ENCODE results near the gene ZNF804B. TPM values are rescaled to one million over a fixed set of nuclear protein-coding genes. Genes with fewer than 3 reads are reported as not detected.

Gene ZNF804B
- total RNA-seq, 1 donor = not detected

DNA sequence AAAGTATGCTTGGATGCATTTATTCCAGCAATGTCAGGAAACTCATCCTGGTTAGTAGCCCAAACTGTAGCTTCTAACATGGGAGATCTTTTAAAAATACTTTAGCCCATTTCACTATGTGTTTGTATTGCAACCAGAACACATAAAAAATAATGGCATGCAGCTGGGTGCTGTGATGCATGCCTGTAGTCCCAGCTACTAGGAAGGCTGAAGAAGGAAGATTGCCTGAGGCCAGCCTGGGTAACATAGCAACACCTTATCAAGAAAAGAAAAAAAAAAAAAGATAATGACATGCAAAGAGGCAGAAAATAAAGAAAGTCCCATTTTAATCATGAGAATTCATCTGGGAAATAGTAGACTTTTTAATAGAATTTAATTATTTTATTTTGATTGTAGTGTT is 553.1 kb downstream of the ZNF804B start:
- H3K4me3 ChIP-seq (ENCODE audit: low read length) = no peak overlapping the region
- H3K27me3 ChIP-seq (ENCODE audit: insufficient read depth, low read length) = no peaks in the 10 kb centered on the region
- no peaks in the 10 kb centered on the region for H3K4me1 ChIP-seq (ENCODE audit: insufficient read depth, low read length)
- no peaks in the 10 kb centered on the region for H3K9me3 ChIP-seq (ENCODE audit: low read depth, low read length)

GRCh38 chr7:89316584-89317251 is 557.2 kb downstream of the ZNF804B start:
- Histone ChIP-seq H3K27me3 (ENCODE audit: insufficient read depth, low read length) (no peaks in the 10 kb centered on the region), H3K9me3 (ENCODE audit: low read depth, low read length) (no peaks in the 10 kb centered on the region), H3K4me3 (ENCODE audit: low read length) (no peak overlapping the region), H3K4me1 (ENCODE audit: insufficient read depth, low read length) (no peaks in the 10 kb centered on the region)

- no peaks in the 10 kb centered on the region for H3K27me3 ChIP-seq (ENCODE audit: insufficient read depth, low read length)
- no peaks in the 10 kb centered on the region for H3K4me1 ChIP-seq (ENCODE audit: insufficient read depth, low read length)
- H3K9me3 ChIP-seq (ENCODE audit: low read depth, low read length) = no peaks in the 10 kb centered on the region
- no peak overlapping the region for H3K4me3 ChIP-seq (ENCODE audit: low read length)
Observed at GRCh38 chr7:89332026-89332425, 572.5 kb downstream of the ZNF804B start.

DNA sequence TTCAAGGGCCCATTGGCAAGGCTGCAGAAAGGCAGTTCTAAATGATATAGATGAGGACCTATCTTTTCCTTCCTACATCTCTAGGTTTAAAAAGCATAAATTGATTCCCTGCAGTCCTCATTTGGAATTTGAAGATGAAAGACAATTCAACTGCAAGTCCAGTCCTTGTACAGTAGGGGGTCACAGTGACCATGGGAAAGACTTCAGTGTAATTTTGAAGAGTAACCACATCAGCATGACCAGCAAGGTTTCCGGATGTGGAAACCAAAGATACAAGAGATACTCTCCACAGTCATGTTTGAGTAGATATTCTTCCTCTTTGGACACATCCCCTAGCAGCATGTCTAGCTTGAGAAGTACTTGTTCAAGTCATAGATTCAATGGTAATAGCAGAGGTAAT is 575.3 kb downstream of the ZNF804B start:
- Histone ChIP-seq H3K27me3 (ENCODE audit: insufficient read depth, low read length) (no peaks in the 10 kb centered on the region), H3K9me3 (ENCODE audit: low read depth, low read length) (no peaks in the 10 kb centered on the region), H3K4me1 (ENCODE audit: insufficient read depth, low read length) (no peaks in the 10 kb centered on the region), H3K4me3 (ENCODE audit: low read length) (no peak overlapping the region)

DNA sequence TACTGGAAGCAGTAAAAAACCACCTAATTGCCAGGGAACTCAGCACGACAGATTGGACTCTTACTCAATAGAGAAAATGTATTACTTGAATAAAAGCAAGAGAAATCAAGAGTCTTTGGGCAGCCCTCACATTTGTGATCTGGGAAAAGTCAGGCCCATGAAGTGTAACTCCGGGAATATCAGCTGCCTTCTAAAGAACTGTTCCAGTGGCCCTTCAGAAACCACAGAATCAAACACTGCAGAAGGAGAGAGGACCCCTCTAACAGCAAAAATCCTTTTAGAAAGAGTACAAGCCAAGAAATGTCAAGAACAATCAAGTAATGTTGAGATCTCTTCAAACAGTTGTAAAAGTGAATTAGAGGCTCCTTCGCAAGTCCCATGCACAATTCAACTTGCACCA is 576.0 kb downstream of the ZNF804B start:
- no peaks in the 10 kb centered on the region for H3K4me1 ChIP-seq (ENCODE audit: insufficient read depth, low read length)
- no peak overlapping the region for H3K4me3 ChIP-seq (ENCODE audit: low read length)
- H3K27me3 ChIP-seq (ENCODE audit: insufficient read depth, low read length) = no peaks in the 10 kb centered on the region
- H3K9me3 ChIP-seq (ENCODE audit: low read depth, low read length) = no peaks in the 10 kb centered on the region

GRCh38 chr7:89336121-89336520 is 576.6 kb downstream of the ZNF804B start:
- Histone ChIP-seq H3K27me3 (ENCODE audit: insufficient read depth, low read length) (no peaks in the 10 kb centered on the region), H3K4me3 (ENCODE audit: low read length) (no peak overlapping the region), H3K9me3 (ENCODE audit: low read depth, low read length) (no peaks in the 10 kb centered on the region), H3K4me1 (ENCODE audit: insufficient read depth, low read length) (no peaks in the 10 kb centered on the region)

- Histone ChIP-seq H3K4me1 (ENCODE audit: insufficient read depth, low read length) (no peaks in the 10 kb centered on the region), H3K27me3 (ENCODE audit: insufficient read depth, low read length) (no peaks in the 10 kb centered on the region), H3K9me3 (ENCODE audit: low read depth, low read length) (no peaks in the 10 kb centered on the region)
Observed at GRCh38 chr7:89339748-89340147, 580.2 kb downstream of the ZNF804B start.

DNA sequence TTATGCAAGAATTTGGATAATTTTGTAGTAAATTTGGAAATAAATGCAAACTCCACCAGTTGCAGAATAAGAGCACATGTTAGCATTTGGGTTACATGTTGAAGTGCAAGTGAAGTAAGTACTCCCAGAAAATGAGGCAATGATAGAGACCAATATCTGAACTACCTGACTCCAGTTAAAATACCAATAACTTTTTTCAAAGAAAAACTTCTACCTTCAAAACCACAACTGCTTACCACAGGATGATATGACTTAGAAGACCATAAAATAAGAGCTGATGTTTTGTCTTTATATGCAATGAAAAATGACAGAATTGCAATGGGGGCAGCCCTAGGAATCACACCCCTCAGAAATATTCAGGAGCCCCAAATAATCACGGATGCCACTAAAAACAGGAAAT is 597.6 kb downstream of the ZNF804B start:
- Histone ChIP-seq H3K4me3 (ENCODE audit: low read length) (no peak overlapping the region), H3K27me3 (ENCODE audit: insufficient read depth, low read length) (no peaks in the 10 kb centered on the region), H3K4me1 (ENCODE audit: insufficient read depth, low read length) (no peaks in the 10 kb centered on the region), H3K9me3 (ENCODE audit: low read depth, low read length) (no peaks in the 10 kb centered on the region)

More at GRCh38 chr7:89339748-89340147, 580.2 kb downstream of the ZNF804B start:
- H3K4me3 ChIP-seq (ENCODE audit: low read length) = no peak overlapping the region

DNA sequence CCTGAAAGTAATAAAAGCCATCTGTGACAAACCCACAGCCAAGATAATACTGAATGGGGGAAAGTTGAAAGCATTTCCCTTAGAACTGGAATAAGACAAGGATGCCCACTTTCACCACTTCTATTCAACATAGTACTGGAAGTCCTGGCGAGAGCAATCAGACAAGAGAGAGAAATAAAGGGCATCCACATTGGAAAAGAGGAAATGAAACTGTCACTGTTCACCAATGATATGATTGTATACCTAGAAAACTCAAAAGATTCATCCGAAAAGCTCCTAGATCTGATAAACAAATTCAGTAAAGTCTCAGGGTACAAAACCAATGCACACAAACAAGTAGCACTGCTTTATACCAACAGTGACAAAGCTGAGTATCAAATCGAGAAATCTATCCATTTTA is 617.7 kb downstream of the ZNF804B start:
- Histone ChIP-seq H3K4me1 (ENCODE audit: insufficient read depth, low read length) (no peaks in the 10 kb centered on the region), H3K9me3 (ENCODE audit: low read depth, low read length) (no peaks in the 10 kb centered on the region), H3K4me3 (ENCODE audit: low read length) (no peak overlapping the region), H3K27me3 (ENCODE audit: insufficient read depth, low read length) (no peaks in the 10 kb centered on the region)

DNA sequence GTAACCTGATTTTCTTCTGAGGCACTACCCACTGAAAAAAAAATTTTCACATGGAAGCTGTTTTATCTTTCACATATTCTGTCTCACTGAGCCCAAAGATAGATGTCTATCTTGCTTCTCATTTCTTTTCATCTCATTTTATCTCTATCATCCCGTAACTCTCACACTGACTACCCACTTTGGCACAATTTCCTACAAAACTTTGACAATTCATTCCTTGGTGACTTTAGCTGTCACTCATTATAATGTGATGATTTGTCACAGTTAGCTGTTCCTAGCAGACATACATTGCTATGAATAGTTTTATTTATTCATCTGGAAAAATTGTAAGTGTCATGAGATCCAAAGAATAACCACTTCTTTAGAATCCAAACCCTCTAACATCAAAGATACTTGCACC is 625.9 kb downstream of the ZNF804B start:
- no peak overlapping the region for H3K4me3 ChIP-seq (ENCODE audit: low read length)
- H3K27me3 ChIP-seq (ENCODE audit: insufficient read depth, low read length) = no peaks in the 10 kb centered on the region
- no peaks in the 10 kb centered on the region for H3K4me1 ChIP-seq (ENCODE audit: insufficient read depth, low read length)
- H3K9me3 ChIP-seq (ENCODE audit: low read depth, low read length) = no peaks in the 10 kb centered on the region

Other genes with a start within 250 kb of the ZNF804B start
- not detected for gene TEX47, start 36.0 kb downstream of the ZNF804B start, total RNA-seq